ENCODE data around the gene PDE2A. TPM values are rescaled to one million over a fixed set of nuclear protein-coding genes. Genes with fewer than 3 reads are reported as not detected.

Gene PDE2A
- total and polyA plus RNA-seq, 10 of the 15 experiments (the other 5 are each of a cell fraction or from before 2014, with no cell fraction given), result 0.06 to 0.15 (median 0.11) TPM; not detected in 6

- no peak for TF ChIP-seq CEBPZ (IDR thresholded peaks at IDR 0.05; ENCODE audit: low read depth, low read length)
- no peak for TF ChIP-seq ASH2L (IDR thresholded peaks at IDR 0.05; ENCODE audit: borderline replicate concordance, low read depth)
- TF ChIP-seq CREB1 (IDR thresholded peaks at IDR 0.05; ENCODE audit: low read depth), result no peak
- TF ChIP-seq PRDM15 (CRISPR knock-in tag; IDR thresholded peaks at IDR 0.05), result no peak
- no peak for TF ChIP-seq BCLAF1 (IDR thresholded peaks at IDR 0.05)
Measured at GRCh38 chr11:72635309-72635915, 38.8 kb downstream of the PDE2A start (continued).
